PC-9 (cell line): ENCODE data around the gene SCUBE2. TPM values are rescaled to one million over a fixed set of nuclear protein-coding genes. Genes with fewer than 3 reads are reported as not detected.

Source experiments
- BruUV-seq: library from RNA; stranded (reverse); fragments of 400-500 nt; replicated peaks from 2 replicates; lab custom pipeline; 2021; lab: Mats Ljungman, UMichigan
- CTCF ChIA-PET: fragments of 300-600 bp; sonication (Branson Sonifier 250); formaldehyde crosslinking; loops from one replicate; lab custom pipeline; 2022; ENCODE audit warnings: antibody characterized with exemption; lab: Charles Lee
- POLR2A ChIA-PET: fragments of 300-600 bp; sonication (Branson Sonifier 250); formaldehyde crosslinking; loops from one replicate; lab custom pipeline; 2022; ENCODE audit warnings: antibody characterized with exemption; ENCODE audit not compliant: unreplicated experiment; lab: Charles Lee
- DNase-seq, 2 experiments: peaks; one replicate each; pipeline versions ENCODE4 v3.0.0 to v3.0.0-alpha.2; 2015 to 2022; ENCODE audit warnings: mixed read lengths in 1 of 2
- H2AFZ ChIP-seq: fragments of 200-600 bp; sonication (generic); 2 replicates; pipeline ENCODE4 v1.8.1; 2017; ENCODE audit warnings: antibody characterized with exemption
- H3F3A ChIP-seq: fragments of 200-600 bp; sonication (generic); 2 replicates; pipeline ENCODE4 v1.8.1; 2017; ENCODE audit warnings: antibody characterized with exemption, mild to moderate bottlenecking, low read depth; ENCODE audit not compliant: insufficient read depth
- H3K27ac ChIP-seq: fragments of 200-600 bp; sonication (generic); 2 replicates; pipeline ENCODE4 v1.6.1; 2016; ENCODE audit warnings: mixed run types
- H3K27me3 ChIP-seq: fragments of 200-600 bp; sonication (generic); 2 replicates; pipeline ENCODE4 v1.6.1; 2016; ENCODE audit warnings: low read depth, mixed run types; ENCODE audit not compliant: insufficient read depth
- H3K36me3 ChIP-seq: fragments of 200-600 bp; sonication (generic); 2 replicates; pipeline ENCODE4 v1.6.1; 2016; ENCODE audit warnings: low read depth, mixed run types
- H3K4me1 ChIP-seq: fragments of 200-600 bp; sonication (generic); replicated peaks from 2 replicates; pipeline ENCODE4 v1.6.1; 2016; ENCODE audit warnings: mixed run types; ENCODE audit not compliant: insufficient read depth
- H3K4me2 ChIP-seq: fragments of 200-600 bp; sonication (generic); 2 replicates; pipeline ENCODE4 v1.6.1; 2017; ENCODE audit warnings: mixed run types
- H3K4me3 ChIP-seq: fragments of 200-600 bp; sonication (generic); 2 replicates; pipeline ENCODE4 v1.6.1; 2016; ENCODE audit warnings: mixed run types
- H3K79me2 ChIP-seq: fragments of 200-600 bp; sonication (generic); 2 replicates; pipeline ENCODE4 v1.6.1; 2017; ENCODE audit warnings: low read depth, mixed run types
- H3K9me2 ChIP-seq: fragments of 200-600 bp; sonication (generic); 2 replicates; pipeline ENCODE4 v1.8.1; 2017; ENCODE audit warnings: mild to moderate bottlenecking; ENCODE audit not compliant: insufficient read depth
- H3K9me3 ChIP-seq: fragments of 200-600 bp; sonication (generic); 2 replicates; pipeline ENCODE4 v1.8.1; 2016; ENCODE audit warnings: low read depth; ENCODE audit not compliant: insufficient read depth
- H4K20me1 ChIP-seq: fragments of 200-600 bp; sonication (generic); 2 replicates; pipeline ENCODE4 v1.8.1; 2017; ENCODE audit not compliant: insufficient read depth
- EZH2 ChIP-seq: fragments of 200-600 bp; sonication (generic); IDR thresholded peaks from 2 replicates; pipeline ENCODE4 v1.8.0; 2017; ENCODE audit warnings: antibody characterized with exemption, low read depth
- intact Hi-C: fragments of 100-400 bp; cut with micrococcal nuclease; formaldehyde crosslinking; loops from one replicate; pipeline ENCODE4 v1.10.0; 2022; ENCODE audit not compliant: unreplicated experiment
- total RNA-seq: library from RNA; stranded (reverse); gene quantifications from 2 replicates; pipeline ENCODE4 v1.2.3, GENCODE V29; 2021
- TF ChIP-seq, protein P1 (sequence below): fragments of 200-600 bp; sonication (generic); conservative IDR thresholded peaks from 2 replicates; pipeline ENCODE4 v1.6.1; 2017; ENCODE audit warnings: mixed run types, antibody characterized with exemption, mild to moderate bottlenecking, moderate library complexity

The SCUBE2 gene
- total RNA-seq, 1 experiment from 2014 or later, result not detected

- peaks cover 10% of the 10 kb centered on the region; the same call in 1 of the 2 replicates for H3K4me1 ChIP-seq
- H3K79me2 ChIP-seq, result no peaks in the 10 kb centered on the region
- no peaks in the 10 kb centered on the region for H3K36me3 ChIP-seq
- H3K27me3 ChIP-seq, result no peaks in the 10 kb centered on the region
- H2AFZ ChIP-seq, result no peak overlapping the region
- H3K9me2 ChIP-seq, result no peaks in the 10 kb centered on the region
- no peak overlapping the region for H3K27ac ChIP-seq
- H3F3A ChIP-seq, result no peaks in the 10 kb centered on the region
- no TSS peak for BruUV-seq
- ChIA-PET CTCF (no interaction called here), POLR2A (interaction anchor here (0.6 kb wide), 1 partner anchor 256 kb away, joined by 23 read pairs; no protein-coding TSS in a partner anchor)
- no peak overlapping the region for H3K4me3 ChIP-seq
- H4K20me1 ChIP-seq, result no peaks in the 10 kb centered on the region
- no peak for DNase-seq
- no peaks in the 10 kb centered on the region for H3K9me3 ChIP-seq
- intact Hi-C loops, result no loop called here
- H3K4me2 ChIP-seq, result no peak overlapping the region
- no peak for TF ChIP-seq EZH2
- TF ChIP-seq, protein P1, sequence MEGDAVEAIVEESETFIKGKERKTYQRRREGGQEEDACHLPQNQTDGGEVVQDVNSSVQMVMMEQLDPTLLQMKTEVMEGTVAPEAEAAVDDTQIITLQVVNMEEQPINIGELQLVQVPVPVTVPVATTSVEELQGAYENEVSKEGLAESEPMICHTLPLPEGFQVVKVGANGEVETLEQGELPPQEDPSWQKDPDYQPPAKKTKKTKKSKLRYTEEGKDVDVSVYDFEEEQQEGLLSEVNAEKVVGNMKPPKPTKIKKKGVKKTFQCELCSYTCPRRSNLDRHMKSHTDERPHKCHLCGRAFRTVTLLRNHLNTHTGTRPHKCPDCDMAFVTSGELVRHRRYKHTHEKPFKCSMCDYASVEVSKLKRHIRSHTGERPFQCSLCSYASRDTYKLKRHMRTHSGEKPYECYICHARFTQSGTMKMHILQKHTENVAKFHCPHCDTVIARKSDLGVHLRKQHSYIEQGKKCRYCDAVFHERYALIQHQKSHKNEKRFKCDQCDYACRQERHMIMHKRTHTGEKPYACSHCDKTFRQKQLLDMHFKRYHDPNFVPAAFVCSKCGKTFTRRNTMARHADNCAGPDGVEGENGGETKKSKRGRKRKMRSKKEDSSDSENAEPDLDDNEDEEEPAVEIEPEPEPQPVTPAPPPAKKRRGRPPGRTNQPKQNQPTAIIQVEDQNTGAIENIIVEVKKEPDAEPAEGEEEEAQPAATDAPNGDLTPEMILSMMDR, result no peak
Observed at GRCh38 chr11:9041747-9042146, 49.7 kb downstream of the SCUBE2 start.

DNA sequence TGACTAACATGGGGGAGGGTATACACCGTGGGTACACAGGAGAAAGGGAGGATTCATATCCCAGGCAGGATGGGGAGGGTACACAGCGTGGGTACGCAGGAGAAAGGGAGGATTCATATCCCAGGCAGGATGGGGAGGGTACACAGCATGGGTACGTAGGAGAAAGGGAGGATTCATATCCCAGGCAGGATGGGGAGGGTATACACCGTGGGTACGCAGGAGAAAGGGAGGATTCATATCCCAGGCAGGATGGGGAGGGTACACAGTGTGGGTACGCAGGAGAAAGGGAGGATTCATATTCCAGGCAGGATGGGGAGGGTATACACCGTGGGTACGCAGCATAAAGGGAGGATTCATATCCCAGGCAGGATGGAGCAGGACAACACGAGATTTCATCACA lies 51.0 kb downstream of the SCUBE2 start:
- H2AFZ ChIP-seq, result no peak overlapping the region
- H3K4me3 ChIP-seq, result no peak overlapping the region
- no peaks in the 10 kb centered on the region for H3K9me3 ChIP-seq
- intact Hi-C loops, result no loop called here
- ChIA-PET POLR2A (no interaction called here), CTCF (no interaction called here)
- H3K9me2 ChIP-seq, result no peaks in the 10 kb centered on the region
- H3K27ac ChIP-seq, result no peak overlapping the region
- no peaks in the 10 kb centered on the region for H3K27me3 ChIP-seq
- H3F3A ChIP-seq, result no peaks in the 10 kb centered on the region
- DNase-seq, result no peak
- TF ChIP-seq, protein P1, result no peak
- TF ChIP-seq EZH2, result no peak
- H3K4me1 ChIP-seq, result peaks cover 10% of the 10 kb centered on the region; the same call in 1 of the 2 replicates
- H3K79me2 ChIP-seq, result no peaks in the 10 kb centered on the region
- H3K36me3 ChIP-seq, result no peaks in the 10 kb centered on the region
- BruUV-seq, result no TSS peak
- H3K4me2 ChIP-seq, result no peak overlapping the region
- H4K20me1 ChIP-seq, result no peaks in the 10 kb centered on the region

- intact Hi-C loops, result no loop called here
- no peak overlapping the region for H2AFZ ChIP-seq
- no peaks in the 10 kb centered on the region for H3K27me3 ChIP-seq
- H3K4me2 ChIP-seq, result no peak overlapping the region
- H3K9me3 ChIP-seq, result no peaks in the 10 kb centered on the region
- ChIA-PET POLR2A (interaction anchor here (0.7 kb wide), 1 partner anchor 101 kb away, joined by 5 read pairs; no protein-coding TSS in a partner anchor), CTCF (no interaction called here)
- no TSS peak for BruUV-seq
- H3K27ac ChIP-seq, result no peak overlapping the region
- H3K9me2 ChIP-seq, result no peaks in the 10 kb centered on the region
- H3K4me1 ChIP-seq, result peaks cover 10% of the 10 kb centered on the region; the same call in 1 of the 2 replicates
- DNase-seq, result no peak
- H3K4me3 ChIP-seq, result no peak overlapping the region
- TF ChIP-seq, protein P1, result no peak
- no peak for TF ChIP-seq EZH2
- H4K20me1 ChIP-seq, result no peaks in the 10 kb centered on the region
- H3F3A ChIP-seq, result no peaks in the 10 kb centered on the region
- no peaks in the 10 kb centered on the region for H3K79me2 ChIP-seq
- no peaks in the 10 kb centered on the region for H3K36me3 ChIP-seq
Observed at GRCh38 chr11:9039863-9040262, 51.5 kb downstream of the SCUBE2 start.
